GM18517 (cell line): ENCODE measurements around the gene RAB11FIP2.
"Not testable (repeated sequence)": the region's sequence is repeated elsewhere in the genome, so short reads cannot be mapped to it uniquely, and the experiment has no call there.

Experiments
- ATAC-seq: cut with Tn5 transposase; IDR thresholded peaks from one replicate; pipeline ENCODE4 v1.9.1; 2021; ENCODE audit warnings: mild to moderate bottlenecking, moderate library complexity; ENCODE audit not compliant: unreplicated experiment

The RAB11FIP2 gene

DNA sequence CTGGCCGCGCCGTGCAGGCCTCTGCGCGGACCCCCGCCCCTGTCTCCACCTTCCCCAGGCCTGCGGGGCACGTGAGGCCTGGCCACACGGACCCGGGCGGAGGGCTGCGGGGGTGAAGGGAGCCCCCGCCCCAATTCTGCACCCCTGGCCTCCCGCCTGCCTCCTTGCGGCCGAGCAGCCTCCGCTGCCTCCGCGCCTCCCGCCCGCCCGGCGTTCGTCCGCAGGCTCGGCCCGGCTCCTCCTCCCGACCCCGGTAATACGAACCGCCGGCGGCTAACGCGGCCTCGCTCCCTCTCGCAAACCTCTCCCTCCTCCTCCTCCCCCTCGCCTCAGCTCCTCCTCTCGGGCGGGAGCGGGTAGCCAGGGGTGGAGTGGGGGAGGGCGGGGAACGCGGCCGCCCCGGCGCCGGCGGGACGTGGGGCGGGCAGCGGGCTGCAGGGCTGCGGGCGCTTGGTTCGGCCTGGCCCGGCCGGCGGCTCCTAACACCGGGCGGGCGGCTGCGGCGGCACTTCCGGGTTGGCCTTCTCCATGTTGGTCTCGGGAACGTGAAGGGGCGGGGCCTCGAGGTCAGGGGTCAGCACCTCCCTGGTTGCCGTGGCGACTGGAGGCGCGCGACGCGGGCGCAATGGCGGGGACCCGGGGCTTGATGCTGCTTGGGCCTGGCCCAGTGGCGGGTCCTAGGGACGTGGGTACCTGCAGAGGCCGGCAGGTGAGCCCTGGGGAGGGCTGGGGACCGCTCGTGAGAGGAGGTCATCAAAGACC is at the start of gene RAB11FIP2:
Gene RAB11FIP2 (minus strand): TSS at position 547 of the 762 bp plus-strand sequence. CDS start 778 bp downstream, outside the sequence.
- ATAC-seq, result peak; percentile 91

DNA sequence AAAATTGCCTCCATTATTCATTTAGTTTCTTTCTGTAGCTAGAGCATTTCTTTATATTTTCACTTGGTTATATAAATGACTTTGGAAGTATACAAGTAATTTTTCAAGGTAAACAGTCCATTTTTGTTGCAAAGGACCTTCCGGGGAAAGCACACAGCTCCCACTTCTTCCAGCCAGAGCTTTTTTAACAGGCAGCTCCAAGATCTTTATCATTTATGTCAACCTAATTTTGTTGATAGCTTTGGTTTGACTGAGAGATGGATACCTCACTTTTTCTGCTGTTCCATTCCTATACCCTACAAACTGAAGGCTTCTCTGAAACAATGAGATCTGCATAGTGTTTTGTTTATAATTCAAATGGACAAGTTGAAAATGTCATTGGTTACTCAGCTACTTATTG is 49.3 kb upstream of the RAB11FIP2 start:
- ATAC-seq, result no peak

DNA sequence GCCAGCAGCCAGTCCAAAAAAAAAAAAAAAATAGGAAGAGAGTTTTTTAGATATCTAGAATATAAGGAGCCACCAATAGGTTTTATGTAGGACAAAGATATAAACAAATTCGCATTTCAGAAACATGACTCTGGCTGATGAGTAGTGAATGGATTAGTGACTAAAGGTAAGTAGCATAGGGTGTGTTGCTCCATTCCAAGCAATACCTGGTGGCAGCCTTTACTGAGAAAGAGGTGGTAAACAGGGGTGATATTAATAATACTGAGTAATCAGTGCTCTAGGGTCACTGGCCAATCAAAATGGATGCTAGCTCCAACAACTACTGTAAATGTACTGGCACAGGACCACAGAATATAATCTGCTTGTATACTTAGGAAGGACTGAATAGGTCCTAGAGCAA is 45.5 kb upstream of the RAB11FIP2 start:
- ATAC-seq, result no peak

- no peak for ATAC-seq
These were observed 34.1 kb upstream of the RAB11FIP2 start for GRCh38 chr10:118080817-118081216.

GRCh38 chr10:118076705-118077104 is 30.0 kb upstream of the RAB11FIP2 start:
- no peak for ATAC-seq

DNA sequence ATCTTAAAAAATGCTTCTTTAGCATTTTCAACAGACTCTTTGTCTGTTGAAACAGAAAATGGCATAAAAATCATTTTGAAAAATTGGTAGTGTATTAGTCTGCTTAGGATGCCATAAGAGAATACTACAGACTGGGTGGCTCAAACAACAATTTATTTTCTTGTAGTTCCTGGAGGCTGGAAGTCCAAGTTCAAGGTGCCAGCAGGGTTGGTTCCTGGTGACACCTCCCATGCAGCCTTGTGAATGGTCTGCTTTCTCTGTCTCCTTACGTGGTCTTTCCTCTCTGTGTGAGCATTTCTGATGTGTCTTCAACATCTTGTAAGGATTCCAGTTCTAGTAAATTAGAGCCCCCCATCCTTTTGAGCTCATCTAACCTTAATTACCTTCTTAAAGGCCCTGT is 26.1 kb upstream of the RAB11FIP2 start:
- ATAC-seq, result no peak

DNA sequence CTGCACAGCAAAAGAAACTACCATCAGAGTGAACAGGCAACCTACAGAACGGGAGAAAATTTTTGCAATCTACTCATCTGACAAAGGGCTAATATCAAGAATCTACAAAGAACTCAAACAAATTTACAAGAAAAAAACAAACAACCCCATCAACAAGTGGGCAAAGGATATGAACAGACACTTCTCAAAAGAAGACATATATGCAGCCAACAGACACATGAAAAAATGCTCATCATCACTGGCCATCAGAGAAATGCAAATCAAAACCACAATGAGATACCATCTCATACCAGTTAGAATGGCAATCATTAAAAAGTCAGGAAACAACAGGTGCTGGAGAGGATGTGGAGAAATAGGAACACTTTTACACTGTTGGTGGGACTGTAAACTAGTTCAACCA is 20.6 kb upstream of the RAB11FIP2 start:
- not testable (repeated sequence) for ATAC-seq

DNA sequence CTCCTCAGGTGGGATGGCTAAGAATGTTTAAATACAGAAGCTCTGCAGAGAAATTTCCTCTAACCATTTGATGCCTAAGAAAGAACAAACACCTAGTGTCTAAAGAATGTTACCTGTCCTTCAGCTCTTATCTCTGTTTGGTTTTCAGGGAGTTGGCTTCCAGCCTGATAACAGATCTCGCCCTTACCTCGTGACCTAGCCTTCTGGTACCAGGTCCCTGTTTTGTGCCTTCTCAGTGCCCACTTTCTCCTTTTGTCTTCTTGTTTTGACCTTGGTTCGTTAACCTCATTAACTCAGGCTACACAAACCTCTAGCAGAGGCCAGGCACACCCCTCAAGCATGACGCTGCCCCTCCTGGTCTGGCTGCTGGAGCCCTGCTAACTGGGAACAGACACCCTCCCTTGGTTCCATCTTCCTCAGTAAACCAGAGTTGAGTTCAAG is 16.1 kb upstream of the RAB11FIP2 start:
- no peak for ATAC-seq

DNA sequence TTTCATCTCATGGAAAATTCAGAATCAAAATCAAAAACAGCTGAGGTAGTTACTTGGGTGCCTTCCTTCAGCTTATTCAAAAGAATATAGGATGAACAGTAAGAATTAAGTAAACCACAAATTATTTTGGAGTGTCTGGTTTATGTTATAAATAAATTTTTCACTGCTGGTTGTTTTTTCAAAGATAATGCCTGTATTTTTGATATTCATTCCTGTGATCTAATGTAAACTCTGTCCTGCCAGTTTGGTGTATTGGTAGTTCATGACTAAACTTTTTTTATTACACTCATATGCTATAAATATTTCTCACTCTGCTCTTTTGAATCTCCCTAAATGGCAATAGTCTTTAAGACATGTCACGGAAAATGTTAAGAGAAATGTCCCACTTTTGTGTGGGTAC is 11.6 kb upstream of the RAB11FIP2 start:
- ATAC-seq, result no peak

- no peak for ATAC-seq
These were observed 10.6 kb upstream of the RAB11FIP2 start for GRCh38 chr10:118057361-118057760.

DNA sequence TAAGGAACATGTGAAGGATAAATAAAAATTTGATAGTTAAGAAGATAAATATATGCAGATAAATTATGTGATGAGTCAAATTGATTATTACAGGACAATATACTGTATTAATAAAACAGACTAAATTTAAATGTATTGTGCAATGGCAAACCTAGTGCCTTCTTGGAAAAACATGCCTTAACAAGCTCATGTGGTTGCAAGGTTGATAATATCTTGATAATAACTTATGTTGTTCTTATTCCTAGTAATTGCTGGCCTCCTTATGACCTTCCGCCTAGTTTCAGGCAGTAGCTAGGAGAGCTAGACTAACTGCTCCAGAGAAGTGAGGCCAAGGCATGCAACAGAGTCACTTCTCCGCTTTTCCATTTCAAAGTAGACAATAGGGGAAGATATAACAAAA is 7.6 kb upstream of the RAB11FIP2 start:
- ATAC-seq, result no peak

- ATAC-seq, result no peak
These were observed 6.1 kb upstream of the RAB11FIP2 start for GRCh38 chr10:118052816-118053215.

- no peak for ATAC-seq
These were observed 1.1 kb upstream of the RAB11FIP2 start for GRCh38 chr10:118047880-118048279.

- peak; percentile 30 for ATAC-seq
These were observed 497 bp upstream of the RAB11FIP2 start for GRCh38 chr10:118047157-118047719.

GRCh38 chr10:118045837-118046394 is 825 bp downstream of the RAB11FIP2 start:
- peak; percentile 23 for ATAC-seq

- ATAC-seq, result no peak
These were observed 1.4 kb downstream of the RAB11FIP2 start for GRCh38 chr10:118045158-118045836.

GRCh38 chr10:118042827-118043242 is 3.9 kb downstream of the RAB11FIP2 start:
- ATAC-seq, result no peak

- ATAC-seq, result no peak
These were observed 4.4 kb downstream of the RAB11FIP2 start for GRCh38 chr10:118042336-118042735.

- ATAC-seq, result no peak
These were observed 5.4 kb downstream of the RAB11FIP2 start for GRCh38 chr10:118041316-118041715.

- ATAC-seq, result no peak
These were observed 10.4 kb downstream of the RAB11FIP2 start for GRCh38 chr10:118036281-118036875.

- no peak for ATAC-seq
These were observed 11.3 kb downstream of the RAB11FIP2 start for GRCh38 chr10:118035354-118036005.
